Suprapubic skin (tissue), 4 donors: Measurements from ENCODE around the gene MBNL2. TPM values are rescaled to one million over a fixed set of nuclear protein-coding genes. Genes with fewer than 3 reads are reported as not detected.

ENCODE experiments used
- DNase-seq, 2 donors: peaks; one replicate each; pipeline ENCODE4 v3.0.0-alpha.2; 2019; ENCODE audit warnings: low spot score in 2 of 2
- H3K27ac ChIP-seq: fragments of 200-600 bp; sonication (generic); one replicate; pipeline ENCODE4 v1.5.1; 2019
- H3K27me3 ChIP-seq: fragments of 200-600 bp; sonication (generic); one replicate; pipeline ENCODE4 v1.5.1; 2019
- H3K36me3 ChIP-seq: fragments of 200-600 bp; sonication (generic); one replicate; pipeline ENCODE4 v1.5.1; 2019
- H3K4me1 ChIP-seq: fragments of 200-600 bp; sonication (generic); one replicate; pipeline ENCODE4 v1.5.1; 2019
- H3K4me3 ChIP-seq: fragments of 200-600 bp; sonication (generic); one replicate; pipeline ENCODE4 v1.5.1; 2019; ENCODE audit warnings: mild to moderate bottlenecking
- H3K9me3 ChIP-seq: fragments of 200-600 bp; sonication (generic); one replicate; pipeline ENCODE4 v1.5.1; 2019
- EP300 ChIP-seq: sonication (generic); formaldehyde crosslinking; IDR thresholded peaks from one replicate; pipeline ENCODE4 v1.6.1; 2017; ENCODE audit warnings: antibody characterized with exemption
- POLR2A ChIP-seq, 2 donors: fragments of 450-650 bp; IDR thresholded peaks; one replicate each; pipeline ENCODE4 v1.6.1; 2017; ENCODE audit warnings: antibody characterized with exemption in 2 of 2, mild to moderate bottlenecking in 2 of 2, moderate library complexity in 2 of 2
- POLR2AphosphoS5 ChIP-seq, 3 donors: sonication (generic); formaldehyde crosslinking; IDR thresholded peaks; one replicate each; pipeline ENCODE4 v1.6.1; 2017; ENCODE audit warnings: antibody characterized with exemption in 3 of 3
- WGBS: methylation state at CpG from one replicate; pipeline ENCODE4 v1.1.5; 2018; 5-methylcytosine and 5-hydroxymethylcytosine counted together
- total RNA-seq, 4 donors: library from RNA; depleted of rRNA; stranded (reverse); fragments of >200 nt; gene quantifications; one replicate each; pipeline ENCODE4 v1.1.0, GENCODE V29; 2016
- TF ChIP-seq, protein P1 (sequence below), 2 donors: fragments of 200-600 bp in 1 of 2; fragments of 450-650 bp in 1 of 2; sonication (generic) in 1 of 2; IDR thresholded peaks; one replicate each; pipeline ENCODE4 v1.5.1; 2016 to 2019; ENCODE audit warnings: antibody characterized with exemption in 2 of 2, mild to moderate bottlenecking in 1 of 2, moderate library complexity in 1 of 2

The MBNL2 gene
- total RNA-seq, 4 donors from 2014 or later, result 64.2 to 92.4 (median 73.4) TPM

DNA sequence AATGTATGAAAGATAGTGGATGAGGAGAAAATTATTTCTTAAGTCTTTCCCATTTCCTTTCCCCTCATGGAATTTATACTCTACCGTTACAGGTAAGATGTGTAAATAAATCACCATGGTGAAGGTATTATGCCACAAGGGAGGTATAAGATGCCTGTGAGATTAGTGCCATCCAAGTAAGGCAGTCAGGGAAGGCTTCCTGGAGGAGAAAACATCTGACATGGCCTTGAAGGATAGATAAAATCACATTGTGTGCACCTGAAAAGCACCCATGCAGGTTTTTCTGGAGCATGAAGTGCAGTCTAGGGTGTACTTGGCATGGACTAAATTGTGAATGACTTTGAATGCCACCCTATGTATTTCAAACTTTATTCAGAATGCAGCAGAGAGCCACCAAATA, 15.3 kb downstream of the MBNL2 start:
- H3K27me3 ChIP-seq, result no peaks in the 10 kb centered on the region
- H3K36me3 ChIP-seq, result no peaks in the 10 kb centered on the region
- no peak for TF ChIP-seq EP300
- TF ChIP-seq, protein P1, sequence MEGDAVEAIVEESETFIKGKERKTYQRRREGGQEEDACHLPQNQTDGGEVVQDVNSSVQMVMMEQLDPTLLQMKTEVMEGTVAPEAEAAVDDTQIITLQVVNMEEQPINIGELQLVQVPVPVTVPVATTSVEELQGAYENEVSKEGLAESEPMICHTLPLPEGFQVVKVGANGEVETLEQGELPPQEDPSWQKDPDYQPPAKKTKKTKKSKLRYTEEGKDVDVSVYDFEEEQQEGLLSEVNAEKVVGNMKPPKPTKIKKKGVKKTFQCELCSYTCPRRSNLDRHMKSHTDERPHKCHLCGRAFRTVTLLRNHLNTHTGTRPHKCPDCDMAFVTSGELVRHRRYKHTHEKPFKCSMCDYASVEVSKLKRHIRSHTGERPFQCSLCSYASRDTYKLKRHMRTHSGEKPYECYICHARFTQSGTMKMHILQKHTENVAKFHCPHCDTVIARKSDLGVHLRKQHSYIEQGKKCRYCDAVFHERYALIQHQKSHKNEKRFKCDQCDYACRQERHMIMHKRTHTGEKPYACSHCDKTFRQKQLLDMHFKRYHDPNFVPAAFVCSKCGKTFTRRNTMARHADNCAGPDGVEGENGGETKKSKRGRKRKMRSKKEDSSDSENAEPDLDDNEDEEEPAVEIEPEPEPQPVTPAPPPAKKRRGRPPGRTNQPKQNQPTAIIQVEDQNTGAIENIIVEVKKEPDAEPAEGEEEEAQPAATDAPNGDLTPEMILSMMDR (IDR thresholded peaks at IDR 0.05), result no peak
- no peak for TF ChIP-seq POLR2AphosphoS5 (IDR thresholded peaks at IDR 0.05)
- TF ChIP-seq POLR2A (IDR thresholded peaks at IDR 0.05), result no peak
- peaks cover 79% of the 10 kb centered on the region for H3K4me1 ChIP-seq
- DNase-seq, result no peak
- H3K27ac ChIP-seq, result no peak overlapping the region
- H3K9me3 ChIP-seq, result no peaks in the 10 kb centered on the region
- H3K4me3 ChIP-seq, result no peak overlapping the region
- 88% methylated on average over 1 of the region's 1 CpG for WGBS

DNA sequence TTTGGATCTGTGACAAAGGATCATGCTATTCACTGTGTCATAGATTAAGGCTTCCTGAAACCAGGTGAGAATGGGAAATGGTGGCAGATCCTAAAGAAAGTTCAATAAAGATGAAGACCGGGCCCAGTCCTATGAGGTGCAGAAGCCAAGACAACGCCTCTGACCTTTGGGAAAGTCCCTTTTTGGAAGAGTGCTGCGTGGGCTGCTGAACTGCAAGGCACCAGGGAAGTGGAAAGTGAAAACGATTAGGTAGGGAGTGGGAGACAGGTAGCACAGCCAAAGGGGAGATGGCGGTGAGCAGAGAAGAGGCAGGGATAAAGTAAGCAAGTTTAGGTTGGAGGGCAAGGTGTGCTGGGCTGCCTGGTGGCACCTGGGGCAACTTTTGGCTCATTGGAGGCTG, 16.3 kb downstream of the MBNL2 start:
- H3K27me3 ChIP-seq, result no peaks in the 10 kb centered on the region
- H3K4me3 ChIP-seq, result no peak overlapping the region
- DNase-seq, result no peak
- no peaks in the 10 kb centered on the region for H3K36me3 ChIP-seq
- no peak for TF ChIP-seq EP300
- no peak for TF ChIP-seq POLR2AphosphoS5 (IDR thresholded peaks at IDR 0.05)
- TF ChIP-seq POLR2A (IDR thresholded peaks at IDR 0.05), result no peak
- TF ChIP-seq, protein P1 (IDR thresholded peaks at IDR 0.05), result no peak
- H3K4me1 ChIP-seq, result peaks cover 87% of the 10 kb centered on the region
- no peak overlapping the region for H3K27ac ChIP-seq
- no peaks in the 10 kb centered on the region for H3K9me3 ChIP-seq
- WGBS, result 80% methylated on average over 5 of the region's 5 CpGs

DNA sequence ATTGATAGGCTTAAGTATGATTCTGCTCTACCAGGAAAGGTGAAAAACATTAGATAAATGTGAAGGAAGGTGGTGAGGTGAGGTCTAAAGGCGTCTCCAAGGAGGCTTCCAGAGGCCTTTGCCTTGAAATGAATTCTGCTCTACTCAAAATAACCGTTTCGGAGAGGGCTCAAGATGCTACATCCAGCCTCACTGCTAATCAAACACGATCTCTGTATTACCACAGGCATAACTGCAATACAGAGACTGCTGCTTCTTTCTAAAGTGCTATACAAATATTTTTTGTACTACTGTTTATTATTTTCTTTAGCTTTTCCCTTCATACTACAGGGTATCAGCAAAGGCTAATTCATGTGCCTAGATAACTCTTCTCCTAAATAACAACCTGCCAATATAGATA, 16.8 kb downstream of the MBNL2 start:
- Histone ChIP-seq H3K9me3 (no peaks in the 10 kb centered on the region), H3K27ac (no peak overlapping the region), H3K4me1 (peaks cover 88% of the 10 kb centered on the region), H3K4me3 (no peak overlapping the region), H3K36me3 (no peaks in the 10 kb centered on the region), H3K27me3 (no peaks in the 10 kb centered on the region)
- DNase-seq, result no peak
- TF ChIP-seq, protein P1 (IDR thresholded peaks at IDR 0.05), result no peak
- no peak for TF ChIP-seq POLR2A (IDR thresholded peaks at IDR 0.05)
- TF ChIP-seq EP300, result no peak
- TF ChIP-seq POLR2AphosphoS5 (IDR thresholded peaks at IDR 0.05), result no peak
- WGBS, result 87% methylated on average over 4 of the region's 4 CpGs

DNA sequence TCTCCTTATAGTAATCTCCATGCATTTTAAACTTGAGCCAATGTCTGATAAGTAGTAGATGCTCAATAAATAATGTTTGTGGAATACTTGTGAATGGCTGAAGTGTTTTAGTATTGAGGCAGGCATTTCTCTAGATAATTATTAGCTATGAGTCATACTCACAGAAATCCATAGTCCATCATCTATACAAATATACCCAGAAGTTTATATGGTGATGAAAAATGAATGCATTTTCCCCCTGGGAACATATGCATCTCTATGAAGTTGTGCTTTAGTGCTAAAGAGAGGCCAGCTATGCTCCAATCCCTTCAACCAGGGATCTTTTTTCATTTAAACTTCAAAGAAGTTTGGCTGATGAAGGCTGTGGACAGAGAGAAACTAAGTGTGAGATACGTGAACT, 17.2 kb downstream of the MBNL2 start:
- H3K4me1 ChIP-seq, result peaks cover 90% of the 10 kb centered on the region
- H3K27ac ChIP-seq, result peak overlapping the region; percentile 35
- no peak overlapping the region for H3K4me3 ChIP-seq
- TF ChIP-seq POLR2A (IDR thresholded peaks at IDR 0.05) (no peak), EP300 (no peak), POLR2AphosphoS5 (IDR thresholded peaks at IDR 0.05) (no peak)
- TF ChIP-seq, protein P1 (IDR thresholded peaks at IDR 0.05), result no peak
- no peaks in the 10 kb centered on the region for H3K9me3 ChIP-seq
- WGBS, result 82% methylated on average over 1 of the region's 1 CpG
- H3K36me3 ChIP-seq, result no peaks in the 10 kb centered on the region
- no peaks in the 10 kb centered on the region for H3K27me3 ChIP-seq
- no peak for DNase-seq

DNA sequence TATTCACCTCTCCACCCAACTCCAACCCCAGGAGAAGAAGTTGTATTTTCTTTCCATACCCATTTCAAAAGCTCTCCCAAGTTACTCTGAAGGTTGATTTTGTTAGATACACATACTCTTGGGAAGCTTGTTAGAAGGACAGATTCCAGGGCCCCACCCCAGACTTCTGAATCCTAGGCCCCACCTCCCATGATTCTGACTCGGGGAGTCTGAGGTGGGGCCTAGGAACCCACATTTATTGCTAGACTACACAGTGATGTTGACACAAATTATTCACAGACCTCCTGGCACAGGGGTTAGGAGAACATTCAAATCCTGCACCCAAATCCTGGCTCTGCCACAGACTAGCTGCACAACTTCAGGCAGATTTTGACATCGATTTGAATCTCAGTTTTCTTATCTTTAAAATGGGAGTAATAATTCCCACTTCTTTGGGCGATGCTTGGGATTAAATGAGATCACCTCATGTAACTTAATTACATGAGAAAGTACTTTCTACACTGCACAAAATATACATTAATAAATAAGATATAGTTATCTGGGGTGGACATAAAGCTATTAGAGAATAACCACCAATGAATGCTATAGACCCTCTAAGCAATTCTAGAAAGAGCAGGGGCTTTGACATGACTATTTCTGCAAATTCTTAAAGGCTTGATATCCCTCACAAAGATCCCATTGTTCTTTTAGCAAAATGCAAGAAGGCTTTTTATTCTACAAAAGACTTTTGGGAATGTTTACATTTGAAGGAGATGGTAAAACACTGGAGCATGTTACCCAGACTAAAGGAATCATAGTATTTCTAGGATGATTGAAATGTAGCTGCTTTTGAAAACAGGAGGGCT, 18.0 kb downstream of the MBNL2 start:
- Histone ChIP-seq H3K27me3 (no peaks in the 10 kb centered on the region), H3K4me3 (no peak overlapping the region), H3K4me1 (peaks cover 90% of the 10 kb centered on the region), H3K9me3 (no peaks in the 10 kb centered on the region), H3K36me3 (no peaks in the 10 kb centered on the region), H3K27ac (peak overlapping the region; percentile 43)
- no peak for DNase-seq
- TF ChIP-seq, protein P1 (IDR thresholded peaks at IDR 0.05), result no peak
- TF ChIP-seq POLR2A (IDR thresholded peaks at IDR 0.05) (no peak), EP300 (no peak), POLR2AphosphoS5 (IDR thresholded peaks at IDR 0.05) (no peak)
- WGBS, result 45% methylated on average over 3 of the region's 3 CpGs
